Fibroblast of villous mesenchyme (primary cell): ENCODE measurements around the gene ARVCF. TPM values are rescaled to one million over a fixed set of nuclear protein-coding genes. Genes with fewer than 3 reads are reported as not detected.

Experiments
- DNase-seq: peaks from one replicate; pipeline ENCODE4 v3.0.0-alpha.2; 2010; ENCODE audit warnings: low read depth
- H3K4me3 ChIP-seq: 2 replicates; pipeline ENCODE4 v1.5.1; 2011; ENCODE audit warnings: low read depth, mild to moderate bottlenecking, low read length
- CTCF ChIP-seq: IDR thresholded peaks from 2 replicates; pipeline ENCODE4 v1.5.1; 2012; ENCODE audit warnings: low read depth, mild to moderate bottlenecking, low read length; ENCODE audit not compliant: insufficient read depth
- total RNA-seq: library from RNA; depleted of rRNA; stranded (reverse); fragments of >200 nt; gene quantifications from 2 replicates; pipeline ENCODE4 v1.2.3, GENCODE V29; 2012

ARVCF gene
- total RNA-seq, 1 donor = 6.0 TPM

GRCh38 chr22:20011123-20011992 lies 5.3 kb downstream of the ARVCF start:
- DNase-seq = no peak
- no peak overlapping the region for H3K4me3 ChIP-seq
- no peak for TF ChIP-seq CTCF

GRCh38 chr22:20010307-20011122 lies 6.1 kb downstream of the ARVCF start:
- no peak for TF ChIP-seq CTCF
- H3K4me3 ChIP-seq = no peak overlapping the region
- no peak for DNase-seq

- TF ChIP-seq CTCF = no peak
- no peak for DNase-seq
- H3K4me3 ChIP-seq = no peak overlapping the region
Observed at GRCh38 chr22:20009582-20010306, 6.9 kb downstream of the ARVCF start.

- no peak for DNase-seq
- no peak for TF ChIP-seq CTCF
- no peak overlapping the region for H3K4me3 ChIP-seq
Observed at GRCh38 chr22:20009018-20009491, 7.6 kb downstream of the ARVCF start.

- no peak overlapping the region for H3K4me3 ChIP-seq
- DNase-seq = no peak
- no peak for TF ChIP-seq CTCF
Observed at GRCh38 chr22:20008221-20008995, 8.2 kb downstream of the ARVCF start.

- no peak overlapping the region for H3K4me3 ChIP-seq
- TF ChIP-seq CTCF = no peak
- no peak for DNase-seq
Observed at GRCh38 chr22:20004464-20004863, 12.2 kb downstream of the ARVCF start.
